HG02943 (cell line): ENCODE results near the gene IGFLR1.

Source experiments
- ATAC-seq: cut with Tn5 transposase; IDR thresholded peaks from one replicate; pipeline ENCODE4 v1.9.1; 2021; ENCODE audit warnings: mild to moderate bottlenecking, low read depth, moderate library complexity; ENCODE audit not compliant: unreplicated experiment

IGFLR1 gene

DNA sequence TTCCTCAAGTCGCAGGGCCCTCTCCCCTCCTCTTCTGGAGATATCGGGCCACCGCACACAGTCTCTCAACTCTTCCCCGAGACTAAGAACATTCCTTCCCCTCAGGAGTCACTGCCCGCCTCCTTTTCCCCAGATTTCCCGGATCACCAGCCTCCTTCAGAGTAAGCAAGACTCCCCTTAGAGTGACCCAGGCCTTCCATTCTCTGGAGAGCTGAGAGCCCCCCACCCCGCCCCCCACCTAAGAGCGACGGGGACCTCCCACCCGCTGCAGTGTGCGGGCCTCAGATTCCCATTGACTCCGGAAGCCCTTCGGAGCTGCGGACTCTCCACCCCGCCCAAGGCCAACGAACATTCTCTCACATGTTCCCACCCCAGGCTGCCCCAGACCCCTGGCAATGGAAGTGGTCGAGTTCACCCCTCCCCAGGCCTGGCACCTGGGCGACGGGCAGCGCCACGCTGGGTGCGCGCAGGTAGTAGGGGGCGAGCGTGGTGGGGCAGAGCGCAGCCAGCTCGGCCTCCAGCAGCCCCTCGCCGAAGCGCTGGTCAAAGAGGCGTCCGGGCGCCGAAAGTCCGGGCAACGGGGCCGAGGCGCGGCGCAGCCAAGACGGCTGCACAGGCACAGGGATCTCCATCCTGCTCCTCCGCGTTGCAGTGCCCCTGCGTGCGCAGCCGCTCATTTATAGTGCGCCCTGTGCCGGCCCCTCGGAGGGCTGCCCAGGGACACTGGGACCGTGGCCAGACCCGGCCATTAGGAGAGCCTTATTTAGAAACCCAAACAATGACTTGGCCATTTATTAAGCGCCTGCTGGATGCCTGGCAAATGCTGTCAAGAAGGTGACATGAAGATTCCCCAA, 14.4 kb upstream of the IGFLR1 start, which contains the start of gene HSPB6:
Gene HSPB6 (minus strand): TSS at position 653 of the 854 bp plus-strand sequence. CDS start 21 bp downstream, at position 632.
- ATAC-seq = no peak

DNA sequence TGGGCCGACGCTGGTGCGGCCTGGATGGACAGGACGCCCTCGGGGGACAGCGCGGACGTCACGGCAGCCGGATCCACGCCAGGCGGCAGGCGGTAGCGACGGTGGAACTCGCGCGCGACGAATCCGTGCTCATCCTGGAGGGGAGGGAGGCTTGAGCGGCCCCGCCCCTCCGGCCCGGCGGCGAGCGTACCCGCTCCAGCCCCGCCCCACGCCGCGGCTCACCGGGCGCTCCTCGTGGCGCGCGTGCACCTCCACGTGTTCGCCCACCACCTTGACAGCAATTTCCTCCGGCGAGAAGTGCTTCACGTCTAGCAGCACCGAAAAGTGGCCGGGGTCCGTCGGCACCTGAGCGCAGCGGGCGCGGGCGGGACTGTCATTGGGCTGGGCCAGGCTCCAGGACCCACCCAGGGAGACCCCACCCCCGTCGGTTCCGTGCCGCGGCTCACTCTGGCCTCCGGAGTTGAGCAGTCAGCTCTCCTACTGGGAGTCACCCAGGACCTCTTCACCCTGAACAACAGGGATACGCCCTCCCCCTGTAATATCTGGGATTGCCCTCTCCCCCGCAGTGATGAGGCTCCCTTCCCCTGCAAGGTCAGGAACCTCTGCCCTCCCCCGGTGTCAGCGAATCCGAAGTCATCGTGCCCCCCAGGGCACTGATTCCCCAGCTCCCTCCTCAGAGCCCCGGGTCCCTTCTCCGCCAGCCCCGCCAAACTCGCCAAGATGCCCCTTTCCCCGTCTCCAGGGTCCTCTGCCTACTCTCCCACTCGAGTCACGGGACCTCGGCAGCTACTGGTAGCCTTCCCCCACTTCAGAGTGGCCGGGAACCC, 13.5 kb upstream of the IGFLR1 start:
- ATAC-seq = no peak

DNA sequence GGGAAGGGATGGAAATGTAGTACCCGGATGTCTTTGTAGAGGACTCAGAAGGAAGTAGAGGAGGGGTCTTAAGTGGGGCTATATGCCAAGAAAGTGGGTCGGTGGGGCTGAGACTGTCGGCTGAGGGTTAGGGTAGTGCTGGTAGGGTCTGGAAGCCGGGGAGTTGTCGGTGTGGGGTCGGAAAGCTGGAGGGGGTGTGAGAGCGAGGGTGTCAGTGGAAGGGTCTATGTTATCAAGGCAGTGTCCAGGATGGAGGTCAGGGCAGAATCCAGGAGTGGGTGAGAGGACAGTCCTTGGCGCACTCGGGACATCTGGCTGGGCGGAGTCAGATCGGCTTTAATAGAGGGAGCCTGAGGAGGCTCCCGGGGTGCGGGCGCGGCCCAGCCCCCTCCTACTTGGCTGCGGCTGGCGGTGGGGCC, 12.9 kb upstream of the IGFLR1 start:
- ATAC-seq = no peak

DNA sequence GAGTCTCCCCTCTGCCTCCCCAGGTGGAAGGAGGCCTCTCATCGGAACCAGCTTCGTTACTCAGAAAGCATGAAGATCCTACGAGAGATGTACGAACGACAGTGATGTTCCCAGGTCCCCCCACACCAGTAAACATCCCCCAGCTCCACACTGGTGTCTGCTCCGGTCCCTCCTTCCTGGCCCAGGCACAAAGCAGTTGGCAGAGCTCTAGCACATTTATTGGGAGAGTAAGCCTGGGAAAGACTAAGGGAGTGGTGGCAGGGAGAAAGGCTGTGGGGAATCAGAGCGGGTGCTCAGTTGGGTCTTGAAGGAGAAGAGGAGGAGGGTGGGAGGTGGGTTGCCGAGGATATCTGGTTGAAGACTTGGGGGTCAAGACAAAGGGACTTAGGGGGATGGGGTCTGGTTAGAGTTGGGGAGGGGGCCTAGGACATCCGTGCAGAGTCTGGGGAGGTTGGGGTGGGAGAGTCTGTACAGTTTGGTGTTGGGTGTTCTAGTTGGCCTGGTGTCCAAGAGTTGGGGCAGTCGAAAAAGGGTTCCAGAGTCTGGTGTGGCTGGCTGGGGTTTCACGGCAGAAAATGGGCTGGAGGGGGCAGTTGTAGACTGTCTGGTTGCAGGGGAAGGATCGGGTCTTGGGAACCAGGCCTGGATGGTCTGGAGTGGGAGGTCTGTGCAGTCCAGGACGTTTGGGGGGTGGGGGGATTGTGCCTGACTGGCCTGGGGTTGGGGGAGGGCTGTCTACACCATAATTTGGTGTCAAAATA, 12.3 kb upstream of the IGFLR1 start:
- no peak for ATAC-seq

DNA sequence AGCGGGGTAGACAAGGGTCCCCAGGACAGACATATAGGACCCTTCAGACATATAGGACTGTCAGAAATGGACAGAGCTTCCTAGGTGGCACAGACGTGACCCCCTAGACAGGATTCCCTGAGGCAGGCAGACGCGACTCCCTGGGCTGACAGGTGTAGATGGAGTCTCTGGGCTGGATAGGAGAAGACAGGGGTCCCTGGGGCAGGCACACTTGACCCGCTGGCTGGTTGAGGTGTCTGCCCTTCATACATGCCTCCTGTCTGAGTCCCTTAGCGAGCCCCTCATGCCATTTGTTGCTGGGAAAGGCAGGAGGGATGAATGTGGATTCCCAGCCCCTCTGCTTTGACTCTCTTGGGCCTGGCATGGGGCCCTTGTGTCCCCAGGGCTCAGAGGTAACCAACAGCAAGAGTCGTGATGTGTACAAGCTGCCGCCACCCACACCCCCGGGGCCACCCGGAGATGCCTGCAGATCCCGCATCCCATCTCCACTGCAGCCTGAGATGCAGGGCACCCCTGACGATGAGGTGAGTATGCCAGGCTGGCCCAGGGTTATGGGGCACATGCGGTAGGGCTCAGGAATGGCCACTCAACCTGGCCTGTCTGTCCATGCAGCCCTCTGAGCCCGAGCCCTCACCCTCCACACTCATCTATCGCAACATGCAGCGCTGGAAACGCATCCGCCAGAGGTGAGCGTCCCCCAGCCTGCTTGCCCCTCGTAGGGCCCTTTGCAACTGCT, 11.6 kb upstream of the IGFLR1 start:
- ATAC-seq = no peak

DNA sequence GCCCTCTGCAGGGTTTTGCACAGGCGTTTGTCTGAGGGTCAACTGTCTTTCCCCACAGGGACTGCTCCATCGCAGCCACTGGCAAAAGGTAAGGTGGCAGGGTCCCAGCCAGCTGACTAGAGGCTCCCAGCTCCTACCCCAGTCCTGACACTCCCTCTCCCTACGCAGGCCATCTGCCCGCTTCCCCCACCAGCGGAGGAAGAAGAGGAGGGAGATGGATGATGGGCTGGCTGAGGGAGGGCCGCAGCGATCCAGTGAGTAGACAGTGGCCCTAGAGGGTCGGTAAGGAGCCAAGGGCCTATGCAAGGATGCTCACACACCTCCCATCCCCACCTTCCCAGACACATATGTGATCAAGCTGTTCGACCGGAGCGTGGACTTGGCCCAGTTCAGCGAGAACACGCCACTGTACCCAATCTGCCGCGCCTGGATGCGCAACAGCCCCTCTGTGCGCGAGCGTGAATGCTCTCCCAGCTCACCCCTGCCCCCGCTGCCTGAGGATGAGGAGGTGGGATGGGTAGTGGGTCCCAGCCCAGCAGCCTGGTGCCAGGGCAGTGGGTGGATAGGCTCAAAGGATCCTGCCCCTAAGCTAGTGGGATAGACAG, 10.6 kb upstream of the IGFLR1 start:
- ATAC-seq = no peak

DNA sequence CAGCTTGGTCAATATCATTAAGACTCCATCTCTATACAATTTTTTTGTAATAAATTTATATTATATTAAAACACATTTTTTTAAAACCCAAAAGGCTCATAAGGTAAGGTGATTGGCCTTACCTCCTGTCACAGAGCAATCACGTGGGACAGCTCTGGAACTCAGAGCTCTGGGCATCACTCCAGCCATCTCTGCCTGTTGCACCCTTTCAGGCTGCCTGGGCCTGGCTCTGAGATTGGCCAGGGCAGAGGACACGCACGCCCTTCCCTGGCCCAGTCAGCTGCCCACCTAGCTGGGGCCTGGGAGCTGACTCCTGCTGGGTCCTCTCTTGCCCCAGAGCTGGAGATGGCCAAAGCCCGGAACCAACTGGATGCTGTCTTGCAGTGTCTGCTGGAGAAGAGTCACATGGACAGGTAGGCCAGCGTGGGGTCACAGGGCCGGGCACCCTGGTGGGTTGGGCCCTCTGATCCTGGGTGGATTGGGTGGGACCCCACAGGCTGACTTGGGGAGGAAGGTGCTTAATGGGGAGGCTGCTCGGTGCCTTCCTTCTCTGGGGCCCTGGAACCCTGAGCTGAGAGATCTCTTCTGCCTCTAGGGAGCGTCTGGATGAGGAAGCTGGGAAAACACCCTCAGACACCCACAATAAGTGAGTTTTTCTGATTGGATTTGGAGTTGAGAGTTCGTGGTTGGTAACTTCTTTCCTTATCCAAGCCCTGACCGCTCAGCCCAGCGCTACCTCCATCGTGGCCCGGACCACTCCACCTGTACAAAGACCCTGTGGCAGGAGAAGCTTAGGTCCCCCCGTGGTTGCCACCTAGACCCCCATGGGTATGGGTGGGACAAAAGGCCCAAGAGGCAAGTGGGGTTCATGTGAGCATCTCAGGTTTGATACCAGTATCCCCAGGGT, 9.8 kb upstream of the IGFLR1 start:
- ATAC-seq = no peak

DNA sequence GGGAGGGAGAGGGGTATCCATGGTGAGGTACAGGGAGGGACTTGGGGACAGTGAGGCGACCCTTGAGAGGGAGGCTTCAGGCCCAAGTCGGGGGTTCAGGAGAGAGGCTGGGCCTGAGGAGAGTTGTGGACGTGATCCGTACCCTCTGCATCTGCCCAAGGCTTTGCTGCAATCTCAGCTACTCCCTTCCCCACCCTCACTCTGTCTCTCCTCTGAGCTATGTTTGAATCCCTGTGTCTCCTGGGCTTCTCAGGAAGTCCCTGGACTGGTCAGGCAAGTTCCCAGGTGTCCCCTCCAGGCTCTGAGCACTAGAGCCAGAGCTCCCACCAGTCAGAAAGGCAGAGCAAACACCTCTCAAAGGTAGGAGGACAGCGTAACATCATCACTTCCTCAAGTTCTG, 7.9 kb upstream of the IGFLR1 start:
- no peak for ATAC-seq

DNA sequence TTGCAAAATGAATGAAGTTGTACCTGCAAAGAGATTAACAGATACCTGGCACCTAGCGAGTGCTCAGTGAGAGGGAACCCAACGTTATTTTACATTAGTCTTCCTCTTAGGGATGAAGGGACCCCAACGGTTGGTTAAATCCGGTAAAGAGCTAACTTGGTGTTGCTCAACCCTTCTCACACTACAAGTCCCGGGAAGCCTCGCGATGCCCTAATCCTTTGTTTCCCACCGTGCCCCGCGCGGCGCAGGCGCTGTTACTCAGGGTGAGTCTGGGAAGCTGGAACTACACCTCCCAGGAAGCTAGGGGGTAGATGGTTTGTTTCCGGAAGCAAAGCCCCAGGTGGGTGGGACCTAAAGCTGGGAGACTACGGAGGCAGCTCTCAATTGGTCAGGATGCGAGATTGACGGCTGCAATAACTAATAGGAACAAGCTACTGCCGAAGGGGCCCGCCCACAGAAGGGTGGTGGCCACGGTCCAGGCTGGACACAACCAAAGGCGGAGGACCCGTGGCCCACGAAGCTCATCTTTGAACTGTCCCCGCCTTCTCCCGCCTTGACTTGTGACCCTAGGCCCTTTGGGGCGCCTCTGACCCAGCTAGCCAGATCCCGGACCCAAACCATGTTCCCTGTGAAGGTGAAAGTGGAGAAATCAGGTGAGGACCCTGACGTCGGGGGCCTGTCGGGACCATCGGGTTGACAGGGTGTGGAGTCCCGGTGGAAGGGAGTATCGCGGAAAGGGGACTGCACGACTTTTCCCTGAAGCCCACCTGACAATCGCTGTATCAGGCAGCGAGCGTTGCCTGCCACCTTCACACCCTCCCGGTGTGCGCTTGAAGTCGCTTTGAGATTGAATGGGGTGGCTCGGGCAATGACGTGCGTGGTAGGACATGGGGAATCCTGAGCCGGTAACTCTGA, 6.1 kb upstream of the IGFLR1 start, which contains the start of gene LIN37:
Gene LIN37 (plus strand): TSS at position 471 of the 915 bp plus-strand sequence. CDS start 149 bp downstream, at position 620.
- peak; percentile 61 for ATAC-seq

DNA sequence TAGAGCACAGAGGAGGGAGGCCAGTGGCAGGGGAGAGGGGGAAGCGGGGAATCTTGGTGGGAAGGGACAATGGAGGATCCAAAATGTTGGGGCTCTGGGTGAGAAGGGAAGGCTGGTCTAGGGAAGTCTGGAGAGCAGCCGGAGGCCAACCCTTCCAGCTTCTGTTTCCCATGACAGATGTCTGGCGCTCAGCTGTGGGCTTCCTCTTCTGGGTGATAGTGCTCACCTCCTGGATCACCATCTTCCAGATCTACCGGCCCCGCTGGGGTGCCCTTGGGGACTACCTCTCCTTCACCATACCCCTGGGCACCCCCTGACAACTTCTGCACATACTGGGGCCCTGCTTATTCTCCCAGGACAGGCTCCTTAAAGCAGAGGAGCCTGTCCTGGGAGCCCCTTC, 4.3 kb upstream of the IGFLR1 start:
- no peak for ATAC-seq

DNA sequence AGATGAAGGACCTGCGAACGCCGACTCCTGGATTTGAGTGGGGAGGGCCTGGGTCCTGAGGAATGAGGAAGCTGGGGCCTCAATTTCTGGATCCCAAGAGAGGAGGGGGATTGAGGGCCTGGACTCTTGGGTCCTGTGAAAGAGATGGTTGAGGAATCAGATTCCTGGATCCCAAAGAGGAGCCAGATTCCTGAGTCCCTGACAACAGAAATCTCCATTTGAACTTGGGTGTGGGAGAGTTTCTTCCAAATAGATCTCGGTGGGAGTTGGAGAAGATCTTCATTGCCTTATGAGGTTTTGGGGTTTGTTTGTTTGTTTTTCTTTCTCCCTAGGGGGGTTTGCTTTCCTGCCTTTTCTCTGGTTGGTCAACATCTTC, 3.8 kb upstream of the IGFLR1 start:
- ATAC-seq = no peak

DNA sequence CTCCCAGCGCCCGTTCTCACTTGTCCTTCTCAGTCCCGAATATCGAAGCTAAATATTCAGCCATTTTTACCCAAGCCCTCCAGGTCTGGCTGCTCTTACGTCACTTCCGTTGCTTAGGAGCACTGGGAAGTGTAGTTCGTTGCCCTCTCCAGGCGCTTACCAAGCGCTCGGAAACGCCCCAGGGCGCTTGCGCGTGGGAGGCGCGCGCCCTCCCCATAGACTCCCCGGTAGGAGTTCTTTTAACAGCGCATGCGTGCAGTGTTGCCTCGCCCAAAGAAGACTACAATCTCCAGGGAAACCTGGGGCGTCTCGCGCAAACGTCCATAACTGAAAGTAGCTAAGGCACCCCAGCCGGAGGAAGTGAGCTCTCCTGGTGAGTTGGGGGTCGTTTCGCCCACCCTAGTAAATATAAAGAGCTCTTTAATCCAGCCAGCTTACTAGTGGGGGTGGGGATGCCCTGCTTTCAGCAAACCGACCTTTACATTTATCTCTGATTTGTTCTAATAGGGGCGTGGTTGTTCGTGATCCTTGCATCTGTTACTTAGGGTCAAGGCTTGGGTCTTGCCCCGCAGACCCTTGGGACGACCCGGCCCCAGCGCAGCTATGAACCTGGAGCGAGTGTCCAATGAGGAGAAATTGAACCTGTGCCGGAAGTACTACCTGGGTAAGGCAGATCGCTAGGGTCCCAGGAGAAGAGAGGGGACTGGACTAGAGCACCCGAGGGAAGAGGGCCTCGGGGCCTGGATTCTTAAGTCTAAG, 3.3 kb upstream of the IGFLR1 start, which contains the start of the genes PSENEN and U2AF1L4:
Gene PSENEN (plus strand): TSS at position 324 of the 759 bp plus-strand sequence. CDS start 280 bp downstream, at position 604.
Gene U2AF1L4 (minus strand): TSS at position 91 of the 759 bp plus-strand sequence. CDS start 27 bp downstream, at position 64.
- peak; percentile 36 for ATAC-seq

DNA sequence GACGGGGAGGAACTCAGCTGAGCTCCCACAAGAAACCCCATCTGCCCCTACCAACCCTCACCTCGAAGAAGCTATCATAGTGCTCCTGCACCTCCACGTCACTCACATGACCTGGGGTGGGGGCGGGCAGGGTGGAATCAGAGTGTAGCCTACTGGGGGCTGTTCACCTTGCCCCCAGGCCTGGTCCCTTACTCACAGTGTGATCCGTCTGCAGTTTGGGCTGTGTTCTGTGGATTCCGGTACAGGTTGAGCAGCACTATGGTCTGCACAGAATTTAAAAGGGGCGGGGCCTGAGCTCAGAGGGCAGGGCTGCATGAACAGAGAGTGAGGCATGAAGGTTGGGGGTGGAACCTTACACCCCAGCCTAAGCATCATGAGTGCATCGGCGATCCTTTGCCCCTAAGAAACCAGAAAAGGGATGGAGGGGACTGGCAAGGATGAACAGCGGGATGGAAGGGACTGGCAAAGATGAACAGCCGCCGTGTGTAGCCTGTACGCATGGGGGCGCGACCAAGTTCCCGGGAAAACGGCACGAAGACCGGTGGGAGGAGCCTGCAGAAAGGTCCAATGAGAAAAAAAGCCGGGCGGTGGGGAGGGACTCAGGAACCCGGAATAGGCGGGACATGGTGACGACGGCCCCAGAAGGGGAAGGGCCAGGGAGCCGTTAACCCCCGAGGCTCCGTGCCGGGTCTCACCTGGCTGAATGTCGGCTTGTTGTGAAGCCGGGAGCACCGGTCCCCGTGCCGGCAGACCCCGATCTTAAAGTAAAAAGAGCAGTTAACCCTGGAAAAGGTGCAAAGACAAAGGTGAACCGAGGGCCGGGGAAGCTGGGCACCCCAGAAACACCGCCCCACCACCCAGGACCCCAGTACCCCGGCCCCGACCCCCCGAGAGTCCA, 2.4 kb upstream of the IGFLR1 start:
- ATAC-seq = no peak

DNA sequence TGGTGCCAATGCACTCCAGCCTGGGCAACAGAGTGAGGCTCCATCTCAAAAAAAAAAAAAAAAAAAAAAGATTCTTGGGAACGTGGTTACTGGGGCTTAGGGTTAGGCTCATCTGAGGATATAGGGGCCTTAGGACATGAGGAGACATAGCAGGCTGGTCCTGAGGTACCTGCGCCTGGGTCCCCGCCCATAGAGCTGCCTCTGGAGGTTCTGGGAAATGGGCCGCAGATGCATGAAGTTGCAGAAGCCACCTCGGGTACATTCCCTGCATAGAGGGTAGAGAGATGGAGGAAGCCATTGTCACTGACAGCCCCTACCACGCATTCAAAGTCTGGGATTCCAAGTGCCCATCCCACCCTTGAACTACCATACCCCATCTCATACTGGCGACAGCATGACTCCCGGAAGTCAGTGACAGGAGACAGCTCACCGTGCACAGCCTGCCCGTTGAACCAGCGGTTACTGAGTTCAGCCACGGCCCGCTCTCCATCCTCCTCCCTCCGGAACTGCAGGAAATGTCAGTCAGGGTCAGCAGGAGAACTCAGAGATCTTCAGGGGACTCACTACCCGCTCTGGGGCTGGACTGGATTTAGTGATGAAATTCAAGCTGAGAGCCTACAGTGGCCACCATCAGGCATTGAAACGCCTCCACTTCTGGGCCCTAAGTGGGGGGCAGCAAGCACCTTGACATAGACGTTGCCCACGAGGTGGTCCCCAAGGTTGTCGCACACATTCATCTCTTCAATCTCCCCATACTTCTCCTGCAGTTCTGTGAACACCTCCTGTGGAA, 1.6 kb upstream of the IGFLR1 start:
- ATAC-seq = no peak

DNA sequence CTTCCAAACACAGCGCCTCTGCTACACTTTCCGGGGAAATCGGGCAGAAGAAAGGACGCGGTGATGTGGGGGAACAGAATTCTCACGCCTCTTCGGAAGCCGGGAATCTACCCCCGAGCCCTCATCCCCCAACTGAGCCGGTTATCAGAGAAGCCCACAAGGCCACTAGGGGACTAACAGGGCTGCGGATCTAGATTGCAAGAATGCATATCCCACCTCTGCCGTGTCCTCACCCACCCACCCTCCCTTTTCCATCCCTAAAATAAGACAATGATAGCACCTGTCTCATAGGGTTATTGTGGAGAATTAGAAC, 1.1 kb downstream of the IGFLR1 start:
- ATAC-seq = no peak
